GM18868 (cell line): Measurements from ENCODE around the gene SPRN.
"Not testable (repeated sequence)": the region's sequence is repeated elsewhere in the genome, so short reads cannot be mapped to it uniquely, and the experiment has no call there.

Experiments
- ATAC-seq: cut with Tn5 transposase; IDR thresholded peaks from one replicate; pipeline ENCODE4 v1.9.1; 2021; ENCODE audit warnings: mild to moderate bottlenecking, moderate library complexity; ENCODE audit not compliant: unreplicated experiment

The SPRN gene

DNA sequence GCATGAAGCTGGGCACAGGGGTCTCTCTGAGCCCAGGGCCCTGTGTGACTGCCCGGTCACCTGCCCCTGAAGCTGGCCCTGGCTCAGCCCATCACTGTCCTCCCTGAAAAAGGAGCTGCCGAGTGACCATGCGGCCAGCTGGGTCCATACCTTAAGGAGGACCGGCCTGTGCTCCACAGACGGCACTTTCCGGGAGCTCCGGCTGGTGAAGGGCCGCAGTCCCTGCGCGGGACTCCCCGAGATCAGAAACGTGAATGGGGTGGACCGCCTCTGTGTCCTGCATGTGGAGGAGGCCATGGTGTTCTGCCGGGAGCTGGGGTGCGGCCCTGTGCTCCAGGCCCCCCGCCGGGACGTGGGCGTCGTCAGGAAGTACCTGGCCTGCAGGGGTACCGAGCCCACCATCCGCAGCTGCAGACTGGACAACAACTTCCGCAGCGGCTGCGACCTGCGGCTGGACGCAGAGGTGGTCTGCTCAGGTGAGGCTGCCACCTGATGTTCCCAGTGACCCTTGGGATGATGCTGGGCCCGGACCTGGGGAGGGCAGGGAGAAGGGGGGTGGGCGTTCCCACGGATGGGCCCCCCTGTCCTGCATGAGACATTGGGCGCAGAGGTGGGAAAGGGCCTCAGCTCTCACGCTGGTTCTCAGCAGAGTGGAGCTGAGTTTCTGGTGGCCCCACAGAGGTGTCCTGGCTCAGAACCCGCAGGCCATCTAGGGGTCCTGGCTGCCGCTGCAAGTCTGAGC lies 32.8 kb upstream of the SPRN start:
- ATAC-seq, result no peak

DNA sequence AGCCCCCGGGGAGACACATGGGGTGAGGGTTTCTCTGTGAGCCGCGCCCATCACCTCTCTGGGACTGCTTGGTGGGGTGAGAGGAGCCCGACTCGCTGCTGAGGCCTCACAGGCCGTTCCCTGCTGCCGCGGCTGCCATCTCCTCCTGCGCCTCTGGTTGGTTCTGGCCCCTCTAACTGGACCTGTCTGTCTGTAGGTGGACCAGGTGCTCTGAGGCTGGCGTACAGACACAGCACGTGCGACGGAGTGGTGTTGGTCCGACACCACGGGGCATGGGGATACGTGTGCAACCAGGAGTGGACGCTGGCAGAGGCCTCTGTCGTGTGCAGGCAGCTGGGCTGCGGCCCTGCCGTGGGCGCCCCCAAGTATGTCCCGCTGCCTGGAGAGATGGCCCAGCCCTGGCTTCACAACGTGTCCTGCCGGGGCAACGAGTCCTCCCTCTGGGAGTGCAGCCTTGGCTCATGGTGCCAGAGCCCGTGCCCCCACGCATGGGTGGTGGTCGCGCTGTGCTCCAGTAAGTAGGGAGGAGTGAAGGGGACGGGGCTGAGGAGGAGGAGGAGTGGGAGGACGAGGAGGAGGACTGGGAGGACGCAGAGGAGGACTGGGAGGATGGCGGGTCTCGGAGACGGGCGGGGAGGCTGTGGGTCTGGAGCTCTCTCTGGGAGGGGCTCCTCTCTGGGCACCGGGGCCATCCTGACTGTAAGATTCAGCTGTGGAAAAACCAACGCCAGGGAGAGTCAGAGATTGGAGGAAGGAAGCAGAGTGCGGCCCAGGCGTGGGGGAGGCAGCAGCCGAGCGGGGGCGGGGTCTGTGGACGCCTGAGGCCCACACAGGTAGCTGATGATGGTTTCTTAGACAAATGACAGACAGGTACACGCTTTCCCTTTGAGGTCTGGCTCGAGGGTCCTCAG lies 31.9 kb upstream of the SPRN start:
- ATAC-seq, result no peak

DNA sequence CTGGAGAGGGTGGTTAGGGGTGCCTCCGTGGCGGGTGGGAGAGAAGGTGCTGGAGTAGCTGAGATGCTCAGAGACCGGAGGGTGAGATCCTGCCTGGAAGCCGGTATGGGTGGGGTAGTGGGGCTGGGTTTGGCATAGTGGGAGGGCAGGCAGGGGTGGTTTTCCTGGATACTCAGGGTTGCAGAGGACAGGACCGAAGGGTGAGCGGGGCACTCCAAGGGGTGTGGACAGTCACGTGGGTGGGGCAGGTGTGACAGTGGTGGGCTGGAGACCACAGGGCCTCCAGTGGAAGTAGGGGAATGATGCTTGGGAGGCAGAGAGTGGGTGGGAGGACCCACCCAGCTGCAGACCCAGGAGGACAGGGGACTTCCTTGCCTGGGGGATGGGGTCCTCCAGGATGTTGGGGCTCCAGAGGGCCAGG lies 31.2 kb upstream of the SPRN start:
- ATAC-seq, result no peak

GRCh38 chr10:133455196-133455595 lies 30.8 kb upstream of the SPRN start:
- ATAC-seq, result no peak

DNA sequence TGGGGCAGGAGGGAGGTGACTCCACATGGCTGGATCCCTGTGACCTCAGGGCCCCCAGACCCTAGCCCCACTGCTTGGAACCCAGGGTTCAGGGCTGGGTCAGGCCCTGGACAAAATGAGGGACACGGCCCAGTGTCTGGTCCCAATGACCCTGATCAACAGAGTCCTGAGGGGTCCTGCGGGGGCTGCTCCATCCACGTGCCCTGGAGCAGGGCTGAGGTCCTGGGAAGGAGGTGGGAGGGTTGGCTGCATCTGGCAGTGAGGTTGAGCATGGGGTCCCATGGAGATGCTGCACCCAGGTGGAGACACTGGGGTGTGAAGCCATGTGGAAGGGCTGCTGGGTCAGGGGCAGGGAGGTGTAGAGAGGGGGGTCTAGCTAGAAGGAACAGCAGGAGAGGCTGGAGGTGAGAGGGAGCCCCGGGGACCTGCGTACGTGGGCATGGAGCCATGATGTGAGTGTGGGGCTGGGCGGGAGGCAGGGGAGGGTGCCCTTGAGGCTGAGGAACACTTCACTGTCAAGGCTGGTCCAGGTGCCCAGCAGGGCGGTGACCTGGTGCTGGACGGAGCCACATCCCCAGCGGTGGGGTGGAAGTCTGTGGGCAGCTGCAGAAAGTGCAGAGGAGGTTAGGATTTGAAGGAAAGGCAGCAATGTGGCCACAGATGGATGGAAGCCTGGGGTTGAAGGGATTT lies 29.9 kb upstream of the SPRN start:
- ATAC-seq, result no peak

GRCh38 chr10:133453516-133454203 lies 29.2 kb upstream of the SPRN start, which contains the start of gene SCART1:
SCART1 (plus strand) TSS chr10:133453945; CDS start chr10:133453998, 53 bp downstream.
- no peak for ATAC-seq

GRCh38 chr10:133452453-133452852 lies 28.0 kb upstream of the SPRN start:
- no peak for ATAC-seq

- ATAC-seq, result no peak
Measured at GRCh38 chr10:133451346-133451745, 26.9 kb upstream of the SPRN start.

GRCh38 chr10:133448120-133448519 lies 23.7 kb upstream of the SPRN start:
- no peak for ATAC-seq

GRCh38 chr10:133446979-133447378 lies 22.6 kb upstream of the SPRN start:
- ATAC-seq, result no peak

- no peak for ATAC-seq
Measured at GRCh38 chr10:133445751-133446708, 21.6 kb upstream of the SPRN start.

- ATAC-seq, result no peak
Measured at GRCh38 chr10:133445268-133445732, 20.9 kb upstream of the SPRN start.

DNA sequence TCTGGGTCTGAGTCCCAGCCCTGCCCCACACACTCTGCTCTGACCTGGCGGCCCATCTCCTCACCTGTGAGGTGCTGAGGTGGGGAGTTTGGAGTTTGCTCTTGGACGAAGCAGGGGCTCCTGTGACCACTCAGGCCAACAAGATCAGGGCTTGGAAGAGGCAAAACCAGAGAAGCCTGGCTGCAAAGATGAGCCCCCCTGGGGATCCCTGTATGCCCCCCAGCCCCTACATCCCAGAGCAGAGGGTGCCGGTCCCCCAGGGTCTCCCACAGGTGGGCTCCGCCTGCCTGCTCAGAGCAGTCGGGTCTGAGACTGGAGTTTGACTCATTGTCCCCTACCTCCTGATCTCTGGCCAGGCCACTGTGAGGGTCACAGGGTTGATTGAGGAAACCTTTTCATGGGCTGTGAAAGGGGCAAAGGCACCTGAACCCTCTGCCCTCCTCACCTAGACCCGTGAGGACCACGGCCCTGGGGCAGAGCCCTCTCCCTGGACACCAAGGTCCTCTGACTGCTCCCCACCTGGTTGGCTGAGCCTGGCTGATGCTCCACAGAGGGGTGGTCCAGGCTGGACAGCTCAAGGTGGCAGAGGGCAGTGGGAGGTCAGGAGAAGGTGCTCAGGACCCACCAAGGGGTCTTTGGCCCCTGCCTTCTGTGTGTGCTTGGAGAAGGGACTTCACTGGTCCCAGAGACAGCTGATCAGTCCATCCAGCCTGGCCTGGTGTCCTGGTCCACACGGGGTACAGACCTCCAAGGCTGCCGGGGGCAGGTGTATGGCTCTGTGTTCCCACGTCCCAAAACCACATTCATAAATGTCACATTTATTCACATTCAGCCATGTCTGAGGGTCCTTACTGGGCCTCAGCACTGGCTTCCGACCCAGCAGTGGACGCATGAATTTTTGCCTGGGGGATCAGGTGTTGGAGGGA lies 20.2 kb upstream of the SPRN start:
- ATAC-seq, result no peak

GRCh38 chr10:133442967-133443924 lies 18.8 kb upstream of the SPRN start:
- no peak for ATAC-seq

- ATAC-seq, result no peak
Measured at GRCh38 chr10:133442191-133442966, 18.0 kb upstream of the SPRN start.

DNA sequence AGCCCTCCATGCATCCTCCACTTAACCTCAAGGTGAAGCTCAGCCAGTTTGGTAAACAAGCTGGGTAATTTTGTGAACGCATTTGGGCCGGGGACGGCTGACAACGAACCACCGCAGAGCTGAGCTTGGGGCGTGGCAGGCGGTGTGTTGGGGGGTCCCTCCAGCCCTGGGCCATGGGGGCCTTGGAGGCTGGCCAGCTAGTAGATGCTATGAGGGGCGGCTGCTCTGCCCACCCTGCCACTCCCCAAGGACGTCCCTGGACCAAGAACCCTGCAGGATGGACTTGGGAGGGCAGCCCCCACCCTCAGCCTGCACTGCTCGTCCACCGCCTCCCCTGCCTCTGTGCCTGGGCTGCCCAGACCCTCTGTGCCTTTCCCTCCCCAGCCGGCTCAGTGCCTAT lies 17.4 kb upstream of the SPRN start:
- no peak for ATAC-seq

- ATAC-seq, result not testable (repeated sequence)
Measured at GRCh38 chr10:133441356-133441755, 16.9 kb upstream of the SPRN start.
